ENCODE measurements around the gene PALLD.

Gene PALLD

DNA sequence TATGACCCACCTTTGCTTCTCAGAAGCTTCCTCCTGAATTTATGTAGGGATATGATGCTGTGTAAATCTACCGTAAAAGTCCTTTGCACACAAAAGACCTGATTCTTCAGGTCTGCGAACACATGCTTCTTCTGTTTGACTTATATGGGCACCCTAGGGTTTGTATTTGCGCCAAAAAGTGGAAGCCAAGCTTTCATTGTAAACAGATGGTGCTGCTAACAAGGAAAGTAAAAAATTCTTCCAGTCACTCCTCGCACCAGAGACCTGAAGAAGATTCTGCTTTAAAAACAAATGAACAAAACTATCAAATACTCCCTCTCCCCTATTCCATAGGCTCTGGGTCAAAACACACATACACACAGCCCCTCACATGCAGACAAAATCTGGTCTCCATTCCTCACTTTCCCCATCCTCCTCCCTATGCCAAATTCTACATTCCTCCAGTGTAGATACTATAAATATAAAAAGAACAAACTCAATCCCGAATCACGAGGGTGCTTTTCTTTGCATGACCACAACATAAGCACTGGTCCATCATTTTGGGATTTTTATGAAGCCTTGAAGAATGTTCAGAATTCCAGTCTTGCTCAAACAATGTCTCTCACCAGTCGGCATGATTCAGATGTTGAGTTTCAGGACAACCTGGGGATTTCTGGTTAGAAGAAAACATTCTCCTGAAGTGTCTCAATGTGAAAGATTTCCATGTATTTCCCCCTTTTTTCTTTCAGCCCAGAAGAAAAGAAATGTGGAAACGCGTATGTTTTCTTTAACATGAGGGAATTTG, 125.1 kb downstream of the PALLD start:
- no peak for DNase-seq (ENCODE audit: low read depth in 2 of 2)

DNA sequence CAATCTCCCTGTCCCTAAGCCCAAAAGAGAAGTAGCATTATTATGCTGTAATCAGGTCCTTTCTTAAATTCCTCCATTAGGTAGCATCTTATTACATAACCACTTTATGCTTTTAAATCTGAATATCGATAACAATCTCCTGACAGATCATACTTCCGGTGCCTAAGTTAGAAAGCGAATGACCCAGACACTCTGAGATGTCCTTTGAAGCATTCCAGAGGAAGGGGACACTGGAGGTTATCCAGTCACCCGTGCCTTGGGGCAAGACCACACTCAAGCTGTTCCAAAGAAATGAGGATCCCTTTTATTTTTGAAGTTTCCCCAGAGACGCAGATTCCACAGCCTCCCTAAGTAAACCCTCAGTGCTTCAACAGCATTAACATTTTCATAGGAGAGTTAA, 125.7 kb downstream of the PALLD start:
- no peak for DNase-seq (ENCODE audit: low read depth in 2 of 2)

DNA sequence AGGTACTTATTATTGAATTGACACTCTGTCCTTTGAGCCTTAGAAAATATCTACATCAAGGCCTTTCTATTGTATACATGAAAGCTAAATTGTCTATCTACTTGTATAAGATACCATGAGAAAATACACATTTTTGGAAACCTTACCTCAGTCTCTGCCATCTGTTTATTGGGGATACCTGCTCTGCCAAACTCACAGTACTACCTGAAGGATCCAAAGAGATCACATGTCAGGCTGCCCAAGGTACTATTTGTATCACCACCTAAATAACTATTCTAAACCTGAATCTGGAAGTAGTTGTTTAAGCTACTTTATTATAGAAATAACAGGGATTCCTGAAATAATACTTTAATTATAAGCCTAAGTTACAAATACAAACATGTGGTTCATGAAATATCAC, 126.2 kb downstream of the PALLD start:
- no peak for DNase-seq (ENCODE audit: low read depth in 2 of 2)

DNA sequence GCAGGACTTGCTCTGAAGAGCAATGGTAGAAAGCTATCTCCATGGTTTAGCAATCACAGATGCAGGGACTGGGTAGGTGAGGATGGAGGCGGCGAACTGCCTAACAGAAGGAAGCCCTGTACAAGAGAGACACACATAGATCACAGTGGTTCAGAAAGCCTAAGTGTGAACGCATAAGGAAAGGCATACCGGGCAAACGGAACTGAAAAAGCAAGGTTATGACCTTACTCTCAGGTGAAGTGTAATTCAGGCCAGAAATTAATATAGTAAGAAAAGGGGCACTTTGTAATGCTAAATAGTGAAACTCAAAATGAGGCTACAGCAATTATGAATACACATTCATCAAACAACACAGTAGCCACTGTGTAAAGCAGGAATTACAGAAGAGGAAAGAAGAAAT, 126.6 kb downstream of the PALLD start:
- no peak for DNase-seq (ENCODE audit: low read depth in 2 of 2)

DNA sequence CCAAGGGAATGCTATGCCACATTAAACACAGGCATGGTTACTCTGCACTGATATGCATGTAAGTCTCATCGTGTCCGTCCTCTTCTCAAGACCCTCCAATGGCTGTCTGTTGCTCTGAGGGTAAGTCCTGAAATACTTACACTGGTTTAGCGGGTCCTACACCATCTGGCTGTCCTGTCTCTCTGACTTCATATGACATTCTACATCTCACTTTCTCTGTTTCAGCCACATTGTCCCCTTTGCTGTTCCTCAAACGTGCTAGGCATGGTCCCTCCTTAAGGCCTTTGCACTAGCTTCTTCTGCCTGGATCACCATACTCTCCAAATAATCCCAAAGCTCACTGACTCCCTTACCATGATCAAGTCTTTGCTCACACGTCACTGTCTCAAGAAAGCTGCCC, 131.4 kb downstream of the PALLD start:
- no peak for DNase-seq (ENCODE audit: low read depth in 2 of 2)

DNA sequence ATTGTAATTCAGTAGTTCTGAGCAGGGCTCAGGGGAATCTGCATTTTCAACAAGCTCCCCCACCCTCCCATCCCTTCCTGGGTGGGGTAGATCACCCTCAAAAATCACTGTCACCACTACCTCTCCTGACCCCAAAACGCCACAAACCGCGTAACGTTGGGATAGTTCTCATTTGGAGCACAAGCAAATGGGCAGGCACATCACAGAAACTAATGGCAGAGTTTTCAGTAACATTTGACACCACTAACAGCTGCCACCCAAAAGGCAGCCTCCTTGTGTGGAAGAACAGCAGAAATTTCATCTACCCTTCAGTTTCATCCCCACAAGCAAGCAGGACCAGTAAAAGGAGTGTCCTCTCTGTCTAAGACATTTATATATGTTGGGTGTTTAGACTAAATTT, 132.7 kb downstream of the PALLD start:
- no peak for DNase-seq (ENCODE audit: low read depth in 2 of 2)

DNA sequence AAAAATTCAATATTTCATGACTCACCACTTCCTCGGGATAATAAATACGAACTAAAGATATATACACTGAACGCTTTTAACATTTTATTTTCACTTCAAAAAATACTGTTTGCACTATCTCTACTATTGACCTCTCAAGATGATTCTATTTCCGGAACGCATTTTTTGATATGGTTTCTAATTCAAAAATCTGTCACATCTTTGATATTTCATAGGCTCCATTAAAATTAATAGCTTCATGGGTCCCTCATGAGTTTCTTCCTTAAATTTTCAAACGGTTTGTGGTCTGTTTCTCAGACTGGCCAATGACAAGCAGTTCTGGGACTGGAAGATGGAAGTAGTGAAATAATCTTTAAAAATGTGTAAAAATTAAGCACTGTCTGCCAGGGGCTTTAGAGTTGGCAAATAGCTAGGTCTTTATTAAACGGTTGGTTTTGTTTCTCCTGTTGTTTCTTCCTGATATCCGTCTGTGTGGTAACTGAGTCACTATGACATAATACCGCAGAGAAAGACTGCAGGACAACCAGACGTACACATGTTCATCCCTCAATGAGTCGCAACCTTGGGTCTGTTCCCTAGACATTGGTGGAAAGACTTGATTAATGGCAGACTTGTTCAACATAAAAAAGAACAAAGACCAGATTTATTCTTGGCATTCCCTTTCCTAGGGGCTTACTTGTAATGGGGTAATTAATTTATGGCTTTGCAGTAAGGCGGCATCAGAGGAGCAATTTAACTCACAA, 133.8 kb downstream of the PALLD start:
- DNase-seq (ENCODE audit: low read depth in 2 of 2), result no peak

DNA sequence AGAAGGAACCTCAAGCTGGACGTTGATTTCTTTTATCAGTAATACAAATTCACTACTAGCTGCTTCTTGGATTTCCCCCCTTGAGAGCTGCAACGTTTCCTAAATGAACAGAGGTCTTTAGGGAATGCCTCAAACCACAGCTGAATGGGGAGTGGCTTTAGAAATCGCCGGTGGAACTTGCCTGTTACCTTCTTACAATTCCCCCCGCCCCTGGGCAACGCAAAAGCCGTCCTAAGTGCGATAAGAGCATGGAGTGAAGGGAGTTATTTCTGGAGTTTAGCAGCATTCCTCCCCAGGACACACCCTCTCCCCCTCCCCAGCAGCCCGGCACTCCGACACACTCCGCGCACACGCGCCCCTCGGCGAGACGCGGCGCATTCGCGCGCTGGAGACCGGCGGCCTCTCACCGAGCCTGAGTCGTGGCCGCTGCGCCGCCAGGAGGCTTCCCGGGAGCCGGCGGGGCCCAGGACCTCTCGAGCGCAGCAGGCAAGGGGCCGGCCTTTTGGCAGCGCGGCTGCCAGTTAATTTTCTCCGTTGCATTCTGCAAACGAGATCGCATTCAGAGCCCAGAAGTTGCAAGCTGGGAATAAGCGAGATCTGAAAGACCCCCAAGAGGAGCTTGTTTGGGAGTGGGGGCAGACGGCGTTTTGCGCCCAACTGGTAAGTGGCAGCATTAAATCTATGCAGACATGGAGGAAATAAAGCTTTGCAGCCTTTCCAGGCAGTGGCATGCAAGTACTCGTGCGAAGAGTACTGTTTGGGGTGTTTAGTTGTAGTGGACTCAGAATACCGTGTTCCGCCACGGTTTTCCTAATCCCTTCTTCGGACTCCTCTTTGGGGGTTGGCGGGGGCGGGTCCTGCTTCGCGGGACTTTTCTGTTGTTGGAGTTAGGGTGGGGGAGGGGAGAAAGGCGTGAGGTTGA, 134.7 kb downstream of the PALLD start:
- DNase-seq (ENCODE audit: low read depth in 2 of 2), result no peak

DNA sequence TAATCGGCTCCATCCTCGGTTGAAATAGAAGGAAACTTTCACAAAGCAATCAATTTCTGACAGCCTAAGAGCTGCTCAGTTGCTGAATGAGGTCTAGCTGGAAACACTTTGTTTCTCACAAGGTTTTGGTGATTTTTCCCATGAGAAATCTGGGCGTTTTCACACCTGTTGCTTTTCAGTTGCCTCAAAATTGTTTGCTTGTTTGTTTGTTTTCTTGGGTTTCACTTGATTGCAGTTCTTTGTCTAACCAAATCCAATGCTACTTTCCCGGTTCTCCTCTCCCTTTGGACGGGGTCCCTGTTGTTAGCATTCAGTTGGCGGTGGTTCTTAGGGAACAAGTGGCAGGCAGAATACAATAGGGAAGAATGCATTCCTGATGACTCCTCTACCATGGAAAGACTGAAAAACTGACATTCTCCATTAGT, 135.5 kb downstream of the PALLD start:
- no peak for DNase-seq (ENCODE audit: low read depth in 2 of 2)

DNA sequence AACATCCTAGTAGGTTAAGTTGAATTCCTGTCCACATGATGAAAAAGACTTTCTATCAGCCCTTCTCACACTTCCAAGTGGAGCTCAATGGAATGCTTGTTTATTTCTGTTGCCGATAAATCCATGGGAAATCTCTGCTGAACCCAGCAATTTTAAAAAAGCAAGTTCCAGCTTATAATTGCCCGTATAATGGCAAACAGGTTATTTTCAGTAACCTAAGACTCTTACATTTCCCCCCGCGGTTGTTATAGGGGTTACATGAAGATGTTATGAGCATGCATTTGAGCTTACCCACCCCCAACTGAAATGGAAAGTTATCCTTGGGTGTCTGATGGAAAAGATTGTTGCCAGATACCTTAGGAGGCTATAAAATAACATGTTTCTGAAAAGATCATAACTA, 136.2 kb downstream of the PALLD start:
- no peak for DNase-seq (ENCODE audit: low read depth in 2 of 2)

DNA sequence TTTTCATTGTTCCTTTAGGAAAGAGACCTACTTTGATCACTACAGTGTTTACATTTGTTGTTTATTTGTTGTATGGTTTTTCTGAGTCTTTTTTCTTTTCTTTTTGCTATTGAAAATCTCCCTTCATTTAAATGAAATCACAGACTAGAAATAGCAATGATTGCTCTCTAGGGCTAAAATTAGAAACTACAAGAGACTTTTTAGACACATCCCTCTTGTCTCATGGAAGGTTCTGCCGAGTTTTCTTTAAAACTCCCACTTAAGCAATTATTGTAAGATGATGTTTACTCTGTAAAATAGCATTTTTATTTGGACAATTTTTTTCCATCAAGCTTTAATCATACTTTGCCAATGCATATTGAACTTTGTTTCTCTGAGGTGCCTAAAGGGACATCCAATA, 136.6 kb downstream of the PALLD start:
- DNase-seq (ENCODE audit: low read depth in 2 of 2), result no peak

DNA sequence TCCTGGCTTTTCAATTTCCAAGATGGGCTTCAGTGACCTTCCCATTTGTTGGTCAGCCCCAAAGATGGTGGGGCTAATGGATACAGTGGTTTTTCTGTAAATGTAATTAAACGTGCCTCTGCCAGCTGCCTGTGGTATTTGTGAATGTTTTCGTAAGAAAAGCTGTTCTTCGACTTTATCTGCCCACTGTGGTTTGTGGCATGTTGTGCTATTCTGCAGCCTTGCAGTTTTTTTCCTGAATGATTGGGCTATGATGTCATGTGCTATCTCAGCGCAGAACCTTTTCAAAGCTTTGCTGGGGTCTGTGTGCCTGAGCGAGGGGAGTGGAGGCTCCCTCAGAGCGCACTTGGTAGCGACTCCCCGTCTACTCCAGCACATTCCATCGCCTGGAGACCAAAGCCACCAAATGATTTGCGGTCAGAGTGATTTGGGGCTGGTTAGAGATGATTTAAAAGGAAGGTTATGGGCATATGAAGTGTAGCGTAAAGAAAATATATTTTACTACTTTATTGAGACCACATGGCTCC, 137.5 kb downstream of the PALLD start:
- no peak for DNase-seq (ENCODE audit: low read depth in 2 of 2)

DNA sequence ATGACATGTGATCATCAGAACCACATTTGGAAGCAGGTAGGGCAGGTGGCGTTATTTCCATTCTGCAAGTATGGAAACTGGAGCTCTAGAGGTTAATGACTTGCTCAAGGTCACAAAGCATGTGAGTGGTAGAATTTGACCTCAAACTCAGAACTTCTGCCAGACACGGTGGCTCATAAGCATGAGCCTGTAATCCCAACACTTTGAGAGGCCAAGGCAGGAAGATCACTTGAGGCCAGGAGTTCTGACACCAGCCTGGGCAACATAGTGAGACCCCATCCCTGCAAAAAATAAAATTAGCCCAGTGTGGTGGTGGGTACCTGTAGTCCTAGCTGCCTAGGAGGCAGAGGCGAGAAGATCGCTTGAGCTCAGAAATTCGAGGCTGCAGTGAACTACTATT, 139.2 kb downstream of the PALLD start:
- no peak for DNase-seq (ENCODE audit: low read depth in 2 of 2)

DNA sequence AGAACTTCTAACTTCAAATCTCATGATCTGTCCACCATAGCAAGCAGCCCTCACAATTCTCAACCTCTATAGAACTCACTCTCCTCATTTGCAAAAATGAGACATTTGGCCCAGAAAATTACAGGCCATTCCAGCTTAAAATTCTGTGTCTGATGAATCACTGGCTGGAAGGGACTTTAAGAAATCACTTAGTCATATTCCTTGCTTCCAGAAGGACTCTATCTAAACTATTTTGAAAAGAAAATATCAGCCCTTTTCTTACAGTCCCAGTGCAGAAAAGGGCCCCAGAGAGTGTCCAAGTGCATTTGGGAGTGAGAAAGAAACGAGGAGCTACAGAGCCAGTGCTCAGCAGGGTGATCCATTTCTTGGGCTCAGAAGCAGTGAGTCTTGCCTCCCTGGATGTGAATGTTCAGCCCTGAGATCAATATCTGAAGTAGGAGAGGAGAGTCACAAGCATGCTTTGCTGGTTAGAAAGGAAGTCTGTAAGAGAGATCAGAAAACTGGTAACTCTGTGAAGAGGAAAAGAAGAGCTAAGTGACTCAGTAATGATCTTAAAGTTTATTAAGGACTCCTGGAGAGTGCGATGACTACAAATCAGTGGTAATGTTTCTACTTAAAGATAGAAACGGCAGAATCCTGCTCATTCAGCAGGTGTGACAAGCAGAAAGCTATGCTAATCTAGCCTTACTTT, 139.8 kb downstream of the PALLD start:
- no peak for DNase-seq (ENCODE audit: low read depth in 2 of 2)

DNA sequence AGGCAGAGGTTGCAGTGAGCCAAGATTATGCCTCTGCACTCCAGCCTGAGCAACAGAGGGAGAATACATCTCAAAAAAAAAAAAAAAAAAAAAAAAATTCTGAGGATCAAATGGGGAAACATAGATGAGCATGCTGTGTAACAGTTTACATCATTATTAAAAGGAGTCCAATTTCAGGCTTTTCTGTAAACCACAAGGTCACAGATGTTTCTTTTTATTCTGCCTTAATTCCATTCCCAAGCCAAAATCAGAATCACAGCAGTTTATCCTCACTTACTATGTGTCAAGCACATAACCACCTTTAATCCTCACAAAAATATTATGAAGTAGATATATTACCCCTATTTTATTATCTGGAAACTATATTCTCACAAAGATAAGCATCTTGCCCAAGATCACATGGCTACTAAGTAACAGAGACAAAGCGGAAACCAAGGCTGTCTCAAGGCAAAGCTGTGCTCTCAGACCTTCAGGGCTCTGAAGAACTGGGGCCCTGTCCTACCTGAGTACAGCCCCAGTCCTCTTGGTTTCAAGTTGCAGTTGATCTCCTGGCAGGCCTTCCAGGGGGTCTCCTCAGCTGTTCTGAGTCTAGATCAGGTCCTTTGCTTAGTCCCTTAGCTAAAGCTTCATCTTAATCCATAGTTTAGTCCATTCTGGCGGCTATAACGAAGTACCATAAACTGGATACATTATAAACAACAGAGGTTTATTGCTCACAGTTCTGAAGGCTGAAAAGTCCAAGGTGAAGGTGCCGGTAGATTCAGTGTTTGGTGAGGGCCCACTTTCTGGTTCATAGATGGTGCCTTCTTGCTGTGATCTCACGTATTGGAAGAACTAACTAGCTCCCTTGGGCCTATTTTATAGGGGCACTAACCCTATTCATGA, 141.3 kb downstream of the PALLD start:
- DNase-seq (ENCODE audit: low read depth in 2 of 2), result no peak

DNA sequence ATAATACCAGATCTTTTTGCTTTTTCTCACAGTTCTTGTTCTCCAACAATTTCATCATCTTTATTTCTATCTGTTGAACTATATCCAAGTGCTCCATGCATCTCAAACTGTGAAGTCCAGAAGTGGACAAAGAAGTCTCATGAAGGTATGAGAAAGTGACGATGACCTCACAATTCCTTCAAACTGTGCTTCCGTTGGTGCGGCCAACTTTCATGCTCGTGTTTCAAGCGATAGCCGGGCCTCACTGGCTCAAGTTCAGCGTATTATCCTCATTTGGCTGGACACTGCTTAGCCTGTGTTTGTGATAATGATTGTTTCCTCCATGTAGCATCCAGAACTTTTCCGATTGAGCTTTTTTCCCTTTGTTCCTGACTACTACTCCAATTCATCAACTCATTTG, 143.1 kb downstream of the PALLD start:
- no peak for DNase-seq (ENCODE audit: low read depth in 2 of 2)

DNA sequence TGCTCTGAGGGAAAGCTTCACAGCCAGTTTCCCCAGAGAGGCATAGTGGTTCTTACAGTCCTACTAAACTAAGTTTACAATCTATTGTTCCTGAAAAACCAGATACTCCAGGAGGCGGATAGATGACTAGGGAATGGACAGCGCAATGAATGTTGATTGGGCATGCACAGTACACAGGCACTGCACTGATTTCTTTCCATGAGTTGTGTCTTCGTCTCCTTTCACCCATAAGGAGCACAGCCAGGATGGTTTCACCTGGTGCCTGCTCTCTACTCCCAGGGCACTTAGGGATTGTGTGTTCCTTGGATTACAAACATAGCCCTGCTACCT, 144.9 kb downstream of the PALLD start:
- DNase-seq (ENCODE audit: low read depth in 2 of 2), result no peak

DNA sequence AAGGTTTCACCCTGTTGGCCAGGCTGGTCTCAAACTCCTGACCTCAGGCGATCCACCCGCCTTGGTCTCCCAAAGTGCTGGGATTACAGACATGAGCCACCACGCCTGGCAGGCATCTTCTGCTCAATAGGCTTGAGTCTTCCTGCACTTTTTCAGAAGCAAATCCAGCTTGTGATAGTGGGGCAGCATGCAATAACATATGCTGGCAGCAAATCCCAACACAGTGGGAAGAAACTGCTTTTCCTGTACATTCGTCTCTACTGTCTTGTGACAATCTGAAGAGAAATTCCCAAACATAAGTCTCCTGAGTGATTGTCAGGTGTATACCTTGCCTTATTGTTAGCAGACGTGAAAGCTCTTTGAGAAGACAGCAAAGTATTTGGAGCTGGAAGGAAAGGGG, 145.7 kb downstream of the PALLD start:
- DNase-seq (ENCODE audit: low read depth in 2 of 2), result no peak

DNA sequence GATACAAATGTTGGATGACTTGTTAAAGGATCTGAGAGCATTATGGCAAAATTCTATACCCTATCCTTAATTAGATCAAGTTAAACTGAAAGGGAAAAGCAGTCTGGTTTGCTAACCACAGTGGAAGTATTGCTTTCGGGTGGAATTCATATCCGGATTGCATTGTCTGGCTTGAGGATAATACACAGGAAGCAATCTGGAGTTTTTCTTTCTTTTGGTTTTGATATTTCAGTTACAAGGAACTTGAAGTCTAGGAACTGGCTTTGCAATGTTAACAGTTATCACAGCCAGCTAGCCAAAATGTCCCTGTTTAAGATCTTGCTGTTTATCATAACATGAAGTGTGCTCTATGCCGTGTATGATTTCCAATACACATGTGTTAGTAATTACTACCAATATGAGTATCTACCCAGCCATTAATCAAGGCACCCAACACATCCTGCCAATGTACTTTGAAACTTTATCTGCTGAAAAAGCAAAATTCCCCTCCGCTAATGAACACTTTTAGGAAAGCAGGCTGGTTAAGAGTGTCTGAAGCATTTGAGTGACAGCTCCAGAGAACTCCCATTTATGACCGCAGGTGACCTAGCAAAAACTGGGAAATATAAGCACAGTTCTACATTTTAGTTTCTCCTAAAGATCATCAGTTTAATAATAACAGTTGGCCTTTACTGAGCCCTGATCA, 146.4 kb downstream of the PALLD start:
- DNase-seq (ENCODE audit: low read depth in 2 of 2), result no peak

DNA sequence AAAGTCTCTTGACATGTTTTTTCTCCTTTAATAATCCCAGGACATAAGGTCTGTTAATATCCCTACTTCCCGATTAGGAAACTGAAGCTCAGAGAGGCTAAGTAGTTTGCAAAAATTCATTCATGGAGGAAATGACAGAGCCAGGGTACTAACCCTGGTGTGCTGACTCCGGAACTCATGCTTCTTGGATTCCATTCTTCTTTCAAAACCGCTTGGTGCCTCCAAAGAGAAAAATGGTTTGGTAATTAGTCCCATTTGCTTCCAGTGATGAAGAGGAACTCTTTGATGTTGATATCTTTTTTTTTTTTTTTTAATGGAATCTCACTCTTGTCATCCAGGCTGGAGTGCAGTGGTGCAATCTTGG, 146.9 kb downstream of the PALLD start:
- DNase-seq (ENCODE audit: low read depth in 2 of 2), result no peak
